Measurements from ENCODE around the gene RBP3.

The RBP3 gene

DNA sequence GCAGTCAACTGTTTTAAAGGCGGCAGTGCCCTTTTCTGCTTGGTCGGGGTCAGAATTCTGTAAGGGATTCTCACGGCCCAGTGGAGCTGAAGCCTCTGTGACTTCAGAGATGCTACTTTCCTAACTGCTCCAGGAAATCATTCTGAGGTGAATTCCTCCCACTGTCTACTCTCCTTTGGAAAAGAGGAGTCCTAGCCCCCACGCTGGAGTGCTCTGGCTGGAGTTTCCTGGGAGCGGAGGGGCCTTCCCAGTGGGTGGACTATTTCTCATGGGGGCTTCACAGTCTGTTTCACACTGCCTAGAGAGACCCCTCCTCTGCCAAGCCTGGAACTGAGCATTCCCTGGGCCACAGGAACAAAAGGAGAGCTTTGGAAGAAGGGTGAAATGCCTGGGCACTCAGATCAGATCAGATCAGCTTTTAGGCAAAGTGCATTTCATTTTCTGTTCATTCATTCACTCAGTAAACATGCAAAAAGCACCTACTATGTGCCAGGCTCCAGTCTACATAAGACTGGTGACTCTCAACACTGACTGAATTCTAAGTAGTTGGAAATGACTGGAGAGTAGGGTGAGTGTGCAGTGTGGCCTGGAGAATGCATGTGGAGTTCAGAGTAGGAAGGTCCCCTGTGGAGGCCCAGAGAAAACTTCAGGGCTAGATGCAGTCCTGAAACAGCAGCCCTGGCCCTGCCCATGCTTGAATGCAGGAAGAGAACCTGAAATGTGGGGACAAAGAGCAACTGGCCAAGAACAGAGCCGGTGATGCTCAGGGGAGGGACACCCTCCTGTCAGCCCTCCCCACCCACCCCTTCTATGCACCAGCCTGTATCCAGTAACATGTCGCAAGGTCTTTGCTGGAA, 23.7 kb downstream of the RBP3 start:
- H3K36me3 ChIP-seq (replicated peaks; ENCODE audit: low read depth, low read length), result no peaks in the 10 kb centered on the region
- H3K4me2 ChIP-seq (ENCODE audit: low read length), result no peak overlapping the region
- no peaks in the 10 kb centered on the region for H4K20me1 ChIP-seq (ENCODE audit: insufficient read depth, low read length)
- no peaks in the 10 kb centered on the region for H3K4me1 ChIP-seq (ENCODE audit: low read length)
- TF ChIP-seq EZH2phosphoT487 (IDR thresholded peaks at IDR 0.05; ENCODE audit: low read depth), result no peak
- no peak for TF ChIP-seq CTCF (IDR thresholded peaks at IDR 0.05; ENCODE audit: low read depth, low read length)
- no peak overlapping the region for H3K4me3 ChIP-seq (ENCODE audit: low read length)
- peaks cover 14% of the 10 kb centered on the region for H3K27me3 ChIP-seq (ENCODE audit: low read depth, low read length)
- H3K9me3 ChIP-seq (ENCODE audit: insufficient read depth, low read length), result no peaks in the 10 kb centered on the region
- H3K9ac ChIP-seq (ENCODE audit: low read length), result no peak overlapping the region
- H3K79me2 ChIP-seq (ENCODE audit: low read length), result no peaks in the 10 kb centered on the region
- H2AFZ ChIP-seq (ENCODE audit: low read depth, low read length), result no peak overlapping the region
- no peak overlapping the region for H3K27ac ChIP-seq (ENCODE audit: low read length)

GRCh38 chr10:47372726-47373125, 24.6 kb downstream of the RBP3 start:
- no peaks in the 10 kb centered on the region for H3K36me3 ChIP-seq (replicated peaks; ENCODE audit: low read depth, low read length)
- no peak for TF ChIP-seq EZH2phosphoT487 (IDR thresholded peaks at IDR 0.05; ENCODE audit: low read depth)
- no peaks in the 10 kb centered on the region for H3K9me3 ChIP-seq (ENCODE audit: insufficient read depth, low read length)
- no peak overlapping the region for H3K27ac ChIP-seq (ENCODE audit: low read length)
- no peak overlapping the region for H2AFZ ChIP-seq (ENCODE audit: low read depth, low read length)
- H4K20me1 ChIP-seq (ENCODE audit: insufficient read depth, low read length), result no peaks in the 10 kb centered on the region
- H3K4me1 ChIP-seq (ENCODE audit: low read length), result no peaks in the 10 kb centered on the region
- H3K9ac ChIP-seq (ENCODE audit: low read length), result no peak overlapping the region
- H3K4me2 ChIP-seq (ENCODE audit: low read length), result no peak overlapping the region
- peaks cover 22% of the 10 kb centered on the region for H3K27me3 ChIP-seq (ENCODE audit: low read depth, low read length)
- no peaks in the 10 kb centered on the region for H3K79me2 ChIP-seq (ENCODE audit: low read length)
- H3K4me3 ChIP-seq (ENCODE audit: low read length), result no peak overlapping the region

DNA sequence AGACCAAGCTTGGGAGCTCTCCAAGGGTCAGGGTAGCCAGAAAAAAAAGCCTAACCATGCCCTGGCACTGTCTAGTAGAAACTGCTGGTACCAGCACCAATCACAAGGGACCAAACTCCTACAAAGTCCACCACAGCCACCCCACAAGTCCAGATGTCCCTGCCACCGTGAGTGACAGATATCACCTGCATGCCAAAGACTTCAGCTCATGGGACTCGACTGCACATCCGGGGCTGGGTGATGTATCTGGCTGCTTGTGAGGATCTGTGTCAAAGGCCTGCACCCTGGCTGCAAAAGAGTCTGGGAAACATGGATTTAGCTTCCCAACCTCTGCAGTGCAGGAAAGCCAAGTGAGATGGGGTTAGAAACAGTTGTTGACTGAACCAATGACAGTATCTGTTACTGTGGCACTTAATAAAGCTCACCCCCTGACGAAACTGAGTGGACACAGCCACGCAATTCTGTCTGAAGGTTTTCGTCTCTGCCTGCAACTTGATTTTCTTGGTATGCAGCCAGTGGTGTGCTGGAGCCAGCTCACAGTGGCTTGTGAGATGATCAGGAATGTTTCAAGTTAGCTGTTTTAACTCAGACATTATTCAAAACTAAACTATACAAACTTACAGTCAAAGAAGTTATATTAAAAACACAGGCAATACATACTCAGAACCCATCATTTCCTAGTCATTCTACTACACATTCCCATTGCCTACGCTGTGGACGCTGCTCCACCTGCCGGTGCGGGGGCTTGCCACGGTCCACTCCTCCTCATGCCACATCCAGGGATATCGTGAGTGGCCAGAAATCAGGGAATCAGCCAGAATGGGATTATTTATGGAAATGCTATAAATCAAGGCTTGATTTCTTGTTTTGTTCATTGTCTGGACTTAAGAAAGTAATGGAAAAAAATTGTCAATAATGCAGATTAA, 26.7 kb downstream of the RBP3 start:
- Histone ChIP-seq H3K4me2 (ENCODE audit: low read length) (no peak overlapping the region), H2AFZ (ENCODE audit: low read depth, low read length) (no peak overlapping the region), H3K36me3 (replicated peaks; ENCODE audit: low read depth, low read length) (no peaks in the 10 kb centered on the region), H3K27ac (ENCODE audit: low read length) (no peak overlapping the region), H3K9me3 (ENCODE audit: insufficient read depth, low read length) (no peaks in the 10 kb centered on the region), H3K79me2 (ENCODE audit: low read length) (no peaks in the 10 kb centered on the region), H3K9ac (ENCODE audit: low read length) (no peak overlapping the region), H3K27me3 (ENCODE audit: low read depth, low read length) (peaks cover 32% of the 10 kb centered on the region), H4K20me1 (ENCODE audit: insufficient read depth, low read length) (no peaks in the 10 kb centered on the region), H3K4me3 (ENCODE audit: low read length) (no peak overlapping the region), H3K4me1 (ENCODE audit: low read length) (no peaks in the 10 kb centered on the region)
- no peak for TF ChIP-seq CTCF (IDR thresholded peaks at IDR 0.05; ENCODE audit: low read depth, low read length)
- no peak for TF ChIP-seq EZH2phosphoT487 (IDR thresholded peaks at IDR 0.05; ENCODE audit: low read depth)

GRCh38 chr10:47376522-47377220, 28.5 kb downstream of the RBP3 start:
- Histone ChIP-seq H2AFZ (ENCODE audit: low read depth, low read length) (no peak overlapping the region), H3K36me3 (replicated peaks; ENCODE audit: low read depth, low read length) (no peaks in the 10 kb centered on the region), H3K9me3 (ENCODE audit: insufficient read depth, low read length) (no peaks in the 10 kb centered on the region), H3K4me2 (ENCODE audit: low read length) (no peak overlapping the region), H3K9ac (ENCODE audit: low read length) (no peak overlapping the region), H3K27ac (ENCODE audit: low read length) (no peak overlapping the region), H4K20me1 (ENCODE audit: insufficient read depth, low read length) (no peaks in the 10 kb centered on the region), H3K4me1 (ENCODE audit: low read length) (no peaks in the 10 kb centered on the region), H3K79me2 (ENCODE audit: low read length) (no peaks in the 10 kb centered on the region), H3K27me3 (ENCODE audit: low read depth, low read length) (peaks cover 38% of the 10 kb centered on the region), H3K4me3 (ENCODE audit: low read length) (no peak overlapping the region)
- TF ChIP-seq CTCF (IDR thresholded peaks at IDR 0.05; ENCODE audit: low read depth, low read length), result no peak
- TF ChIP-seq EZH2phosphoT487 (IDR thresholded peaks at IDR 0.05; ENCODE audit: low read depth), result 0 out of 2 replicates have a peak, but pooled peaks have one; percentile 32
